Stomach (tissue), 19 donors: ENCODE data around the gene ZNF587. TPM values are rescaled to one million over a fixed set of nuclear protein-coding genes. Genes with fewer than 3 reads are reported as not detected.
"Not testable (repeated sequence)": the region's sequence is repeated elsewhere in the genome, so short reads cannot be mapped to it uniquely, and the experiment has no call there.

Experiments used
- DNase-seq, 2 donors: peaks; one replicate each; pipeline versions ENCODE4 v3.0.0 to v3.0.0-alpha.2; 2013 to 2019
- H3K27ac ChIP-seq, 5 donors: fragments of 200-600 bp in 4 of 5; sonication (generic) in 4 of 5; one replicate each; pipeline ENCODE4 v1.5.1; 2013 to 2019; ENCODE audit warnings: mild to moderate bottlenecking in 1 of 5, moderate library complexity in 1 of 5
- H3K27me3 ChIP-seq, 3 donors: fragments of 200-600 bp; sonication (generic); one replicate each; pipeline ENCODE4 v1.5.1; 2017 to 2019; ENCODE audit warnings: mixed run types in 1 of 3
- H3K36me3 ChIP-seq, 4 donors: fragments of 200-600 bp; sonication (generic); 1 replicate in 3 of 4; 2 replicates in 1 of 4; pipeline ENCODE4 v1.5.1; 2016 to 2019
- H3K4me1 ChIP-seq, 4 donors: fragments of 200-600 bp; sonication (generic); one replicate each; pipeline ENCODE4 v1.5.1; 2016 to 2019
- H3K4me3 ChIP-seq, 4 donors: fragments of 200-600 bp; sonication (generic) in 3 of 4; one replicate each; pipeline ENCODE4 v1.5.1; 2016 to 2019; ENCODE audit warnings: mild to moderate bottlenecking in 1 of 4
- H3K9me3 ChIP-seq, 4 donors: fragments of 200-600 bp; sonication (generic); one replicate each; pipeline ENCODE4 v1.5.1; 2016 to 2019
- CTCF ChIP-seq, 7 experiments: fragments of 450-650 bp in 4 of 7; fragments of 200-600 bp in 3 of 7; sonication (generic) in 3 of 7; IDR thresholded peaks; one replicate each; pipeline ENCODE4 v1.5.1; 2016 to 2019; ENCODE audit warnings: antibody characterized with exemption in 7 of 7, control low read depth in 2 of 7, mild to moderate bottlenecking in 1 of 7
- EP300 ChIP-seq: sonication (generic); formaldehyde crosslinking; IDR thresholded peaks from one replicate; pipeline ENCODE4 v1.6.1; 2017; ENCODE audit warnings: antibody characterized with exemption
- POLR2A ChIP-seq, 4 donors: fragments of 450-650 bp; IDR thresholded peaks; one replicate each; pipeline ENCODE4 v1.6.1; 2016; ENCODE audit warnings: antibody characterized with exemption in 4 of 4, control low read depth in 2 of 4, mild to moderate bottlenecking in 1 of 4, moderate library complexity in 1 of 4
- POLR2AphosphoS5 ChIP-seq, 3 donors: sonication (generic); formaldehyde crosslinking; IDR thresholded peaks; one replicate each; pipeline ENCODE4 v1.6.1; 2016; ENCODE audit warnings: antibody characterized with exemption in 3 of 3
- WGBS, 5 donors: extraction: QIAGEN DNeasy Blood & Tissue Kit in 3 of 5; methylation state at CpG; one replicate each; pipeline versions ENCODE4 v1.1.5 to v1.1.7; 2013 to 2018; 5-methylcytosine and 5-hydroxymethylcytosine counted together
- intact Hi-C: fragments of 100-400 bp; cut with DNase I; formaldehyde crosslinking; loops from one replicate; pipeline ENCODE4 v1.15.1; 2023; ENCODE audit warnings: low total_unique reads
- long read RNA-seq, 10 donors: transcript quantifications; one replicate each; lab custom pipeline, GENCODE V29; 2026
- polyA plus RNA-seq, 3 donors: library from polyadenylated mRNA; stranded (reverse); fragments of 200-250 nt; gene quantifications; one replicate each; pipeline ENCODE4 v1.2.3, GENCODE V29; 2013
- total RNA-seq, 5 donors: library from RNA; depleted of rRNA; stranded (reverse); fragments of >200 nt; gene quantifications; one replicate each; pipeline versions ENCODE4 v1.1.0 to v1.2.3, GENCODE V29; 2014 to 2016
- donor health status: healthy with polysubstance abuse.
- donor health status: Bipolar disorder and iron deficiency.
- donor health status: healthy.

Gene ZNF587
- 10 to 100 TPM; 18.0 to 52.7 (median 26.4) TPM for total RNA-seq
- polyA plus RNA-seq: 10 to 100 TPM in 1 of 3 donors, 1 to 10 TPM in 2; 2.7 to 14.5 (median 4.4) TPM
- long read RNA-seq, donor 1: 0 reads
- long read RNA-seq, donor 2, full-length matches to known transcripts: 3 of 3 reads
- long read RNA-seq, donor 2, partial matches to known transcripts: 0 of 3 reads
- long read RNA-seq, donor 2, other reads (novel, unspliced or antisense): 0 of 3 reads
- long read RNA-seq, donor 3, full-length matches to known transcripts: 1 of 1 reads
- long read RNA-seq, donor 3, partial matches to known transcripts: 0 of 1 reads
- long read RNA-seq, donor 3, other reads (novel, unspliced or antisense): 0 of 1 reads
- long read RNA-seq, donor 4: 0 reads
- long read RNA-seq, donor 5: 0 reads
- long read RNA-seq, donor 6, full-length matches to known transcripts: 6 of 24 reads
- long read RNA-seq, donor 6, partial matches to known transcripts: 18 of 24 reads
- long read RNA-seq, donor 6, other reads (novel, unspliced or antisense): 0 of 24 reads
- long read RNA-seq, donor 7, full-length matches to known transcripts: 1 of 1 reads
- long read RNA-seq, donor 7, partial matches to known transcripts: 0 of 1 reads
- long read RNA-seq, donor 7, other reads (novel, unspliced or antisense): 0 of 1 reads
- long read RNA-seq, donor 8, full-length matches to known transcripts: 2 of 2 reads
- long read RNA-seq, donor 8, partial matches to known transcripts: 0 of 2 reads
- long read RNA-seq, donor 8, other reads (novel, unspliced or antisense): 0 of 2 reads
- long read RNA-seq, donor 9: 0 reads
- long read RNA-seq, donor 10: 0 reads

- intact Hi-C loops, H3K27me3 ChIP-seq: not testable (repeated sequence)
- Histone ChIP-seq H3K27ac (peak within 1 kb of the TSS; percentile 42 to 87 (median 85)), H3K4me1 (peaks cover 13 to 22% (median 17%) of the 10 kb centered on the region in 4 donors), H3K36me3 (peaks cover 13 to 43% (median 36%) of the 10 kb centered on the region in 4 donors), H3K4me3 (peak within 1 kb of the TSS; percentile 61 to 81 (median 70)), H3K9me3 (peaks cover 0 to 18% (median 4%) of the 10 kb centered on the region in 4 donors)
- peak; percentile 67 to 79 (median 75) for TF ChIP-seq POLR2AphosphoS5 (IDR thresholded peaks at IDR 0.05)
- 0 to 1% (median 0%) methylated on average over 17 to 42 of the region's 42 CpGs for WGBS, 5 donors
- peak; percentile 71 to 95 for DNase-seq
Measured at GRCh38 chr19:57849666-57850473, at the start of gene ZNF587. Gene ZNF587, plus strand, starts transcription at chr19:57849859. Its CDS starts 180 bp downstream, at chr19:57850039.

DNA sequence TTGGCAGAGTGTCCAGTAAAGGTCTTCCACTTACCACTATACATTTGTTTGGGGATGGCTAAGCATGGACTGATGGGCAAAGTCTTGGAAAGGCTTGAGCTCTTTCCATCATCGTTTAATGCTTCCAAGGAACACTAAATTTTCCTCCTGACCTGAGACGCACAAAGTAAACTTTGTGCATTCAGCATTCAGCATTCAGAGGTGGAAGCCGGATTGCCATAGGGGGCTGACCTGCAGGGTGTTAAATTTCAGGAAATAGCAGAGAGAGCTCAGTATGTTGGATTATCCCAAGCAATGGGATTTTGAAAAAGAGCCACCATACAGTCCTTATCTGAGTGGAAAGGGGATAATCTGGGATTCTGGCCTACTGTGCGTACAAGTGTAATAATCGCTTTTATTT, 49.0 kb upstream of the ZNF587 start:
- no peaks in the 10 kb centered on the region for H3K27me3 ChIP-seq
- WGBS, 5 donors: 56 to 75% (median 65%) methylated on average over 5 of the region's 5 CpGs
- intact Hi-C loops: no loop called here
- peak overlapping the region in 2 of 5 donors; percentile 89 to 94 for H3K27ac ChIP-seq
- peaks cover 4 to 23% (median 16%) of the 10 kb centered on the region in 4 donors for H3K36me3 ChIP-seq
- H3K4me1 ChIP-seq: peaks cover 23 to 72% (median 43%) of the 10 kb centered on the region in 4 donors
- DNase-seq: no peak
- no peak for TF ChIP-seq POLR2A (IDR thresholded peaks at IDR 0.05)
- H3K4me3 ChIP-seq: no peak overlapping the region
- H3K9me3 ChIP-seq: no peaks in the 10 kb centered on the region

GRCh38 chr19:57802269-57802668, 47.4 kb upstream of the ZNF587 start:
- no peaks in the 10 kb centered on the region for H3K9me3 ChIP-seq
- peaks cover 0 to 20% (median 16%) of the 10 kb centered on the region in 4 donors for H3K36me3 ChIP-seq
- 82 to 90% (median 83%) methylated on average over 4 of the region's 4 CpGs for WGBS, 5 donors
- intact Hi-C loops: no loop called here
- no peak for TF ChIP-seq POLR2AphosphoS5 (IDR thresholded peaks at IDR 0.05)
- no peak for TF ChIP-seq POLR2A (IDR thresholded peaks at IDR 0.05)
- no peak for TF ChIP-seq EP300
- no peak for TF ChIP-seq CTCF (IDR thresholded peaks at IDR 0.05)
- H3K4me1 ChIP-seq: peaks cover 23 to 88% (median 56%) of the 10 kb centered on the region in 4 donors
- no peak overlapping the region for H3K4me3 ChIP-seq
- H3K27me3 ChIP-seq: no peaks in the 10 kb centered on the region
- H3K27ac ChIP-seq: peak overlapping the region; percentile 76 to 94 (median 88)
- DNase-seq: no peak

GRCh38 chr19:57803265-57803593, 46.4 kb upstream of the ZNF587 start:
- intact Hi-C loops: no loop called here
- Histone ChIP-seq H3K36me3 (peaks cover 8 to 24% (median 22%) of the 10 kb centered on the region in 4 donors), H3K27ac (peak overlapping the region; percentile 85 to 98 (median 89))

More at GRCh38 chr19:57803265-57803593, 46.4 kb upstream of the ZNF587 start:
- H3K4me3 ChIP-seq: peak overlapping the region; percentile 45 to 55 (median 50)
- TF ChIP-seq POLR2A (IDR thresholded peaks at IDR 0.05) (no peak), CTCF (IDR thresholded peaks at IDR 0.05) (no peak), EP300 (no peak), POLR2AphosphoS5 (IDR thresholded peaks at IDR 0.05) (no peak)
- peaks cover 23 to 97% (median 62%) of the 10 kb centered on the region in 4 donors for H3K4me1 ChIP-seq
- DNase-seq: no peak
- 3 to 19% (median 10%) methylated on average over 6 of the region's 6 CpGs for WGBS, 5 donors
- H3K27me3 ChIP-seq: no peaks in the 10 kb centered on the region
- H3K9me3 ChIP-seq: no peaks in the 10 kb centered on the region
